GM19324 (cell line): ENCODE measurements around the gene INVS.
"Not testable (repeated sequence)": the region's sequence is repeated elsewhere in the genome, so short reads cannot be mapped to it uniquely, and the experiment has no call there.

Source experiments
- ATAC-seq: cut with Tn5 transposase; IDR thresholded peaks from one replicate; pipeline ENCODE4 v1.9.1; 2021; ENCODE audit warnings: mild to moderate bottlenecking, moderate library complexity; ENCODE audit not compliant: unreplicated experiment, low FRiP score

INVS gene

GRCh38 chr9:100098887-100099721 is at the start of gene INVS, which contains the start of gene ERP44:
Gene INVS (plus strand): TSS chr9:100099243. CDS start chr9:100104522, 5,279 bp downstream.
Gene ERP44 (minus strand): TSS chr9:100099000. CDS start chr9:100098840, 160 bp downstream.
- ATAC-seq = peak; percentile 99

- ATAC-seq = no peak
Measured at GRCh38 chr9:100049551-100049950, 49.5 kb upstream of the INVS start.

GRCh38 chr9:100052375-100052774 is 46.7 kb upstream of the INVS start:
- ATAC-seq = no peak

GRCh38 chr9:100056561-100056960 is 42.5 kb upstream of the INVS start:
- ATAC-seq = no peak

GRCh38 chr9:100057624-100058023 is 41.4 kb upstream of the INVS start:
- ATAC-seq = no peak

GRCh38 chr9:100058699-100059579 is 40.1 kb upstream of the INVS start:
- ATAC-seq = peak; percentile 72

GRCh38 chr9:100062683-100063082 is 36.4 kb upstream of the INVS start:
- not testable (repeated sequence) for ATAC-seq

- ATAC-seq = no peak
Measured at GRCh38 chr9:100063185-100063584, 35.9 kb upstream of the INVS start.

- ATAC-seq = no peak
Measured at GRCh38 chr9:100064872-100065581, 34.0 kb upstream of the INVS start.

GRCh38 chr9:100066539-100066938 is 32.5 kb upstream of the INVS start:
- peak; percentile 73 for ATAC-seq

- not testable (repeated sequence) for ATAC-seq
Measured at GRCh38 chr9:100067990-100068389, 31.1 kb upstream of the INVS start.

GRCh38 chr9:100069068-100069467 is 30.0 kb upstream of the INVS start:
- not testable (repeated sequence) for ATAC-seq

- ATAC-seq = no peak
Measured at GRCh38 chr9:100070104-100071041, 28.7 kb upstream of the INVS start.

- ATAC-seq = no peak
Measured at GRCh38 chr9:100071271-100071670, 27.8 kb upstream of the INVS start.

GRCh38 chr9:100072805-100073204 is 26.2 kb upstream of the INVS start:
- ATAC-seq = no peak

GRCh38 chr9:100074093-100074492 is 24.9 kb upstream of the INVS start:
- no peak for ATAC-seq

GRCh38 chr9:100074989-100075388 is 24.1 kb upstream of the INVS start:
- ATAC-seq = no peak

GRCh38 chr9:100076256-100076655 is 22.8 kb upstream of the INVS start:
- ATAC-seq = not testable (repeated sequence)

GRCh38 chr9:100082782-100083181 is 16.3 kb upstream of the INVS start:
- ATAC-seq = no peak
